Stimulated activated CD4-positive, alpha-beta T cell treated with anti-CD3 and anti-CD28 coated beads, Interleukin-2, amount 100 ng/mL, for 48 hours (primary cell): ENCODE data around the gene CFAP57.
A peak's percentile ranks its signal among the peaks of the same experiment; 100 is the strongest.

Experiments
- DNase-seq, 2 donors: peaks; one replicate each; pipeline ENCODE4 v3.0.0-alpha.2; 2020

Gene CFAP57

GRCh38 chr1:43256675-43257570 is 84.8 kb downstream of the CFAP57 start:
- DNase-seq: no peak

GRCh38 chr1:43258370-43258769 is 86.2 kb downstream of the CFAP57 start:
- no peak for DNase-seq

GRCh38 chr1:43265431-43265830 is 93.3 kb downstream of the CFAP57 start:
- DNase-seq: no peak

- DNase-seq: no peak
Measured at GRCh38 chr1:43266881-43267280, 94.8 kb downstream of the CFAP57 start.

- no peak for DNase-seq
Measured at GRCh38 chr1:43267291-43267805, 95.2 kb downstream of the CFAP57 start.

- DNase-seq: no peak
Measured at GRCh38 chr1:43267818-43268425, 95.8 kb downstream of the CFAP57 start.

GRCh38 chr1:43269627-43270375 is 97.7 kb downstream of the CFAP57 start, which contains the start of gene TMEM125:
TMEM125 (plus strand) TSS chr1:43269983; CDS start chr1:43272723, 2,740 bp downstream.
- DNase-seq: no peak

GRCh38 chr1:43270421-43271095 is 98.4 kb downstream of the CFAP57 start:
- DNase-seq: no peak

- DNase-seq: no peak
Measured at GRCh38 chr1:43271186-43272118, 99.3 kb downstream of the CFAP57 start.

- no peak for DNase-seq
Measured at GRCh38 chr1:43272161-43272560, 100.0 kb downstream of the CFAP57 start.

GRCh38 chr1:43272576-43273571 is 100.7 kb downstream of the CFAP57 start:
- DNase-seq: no peak

- DNase-seq: no peak
Measured at GRCh38 chr1:43273708-43274107, 101.6 kb downstream of the CFAP57 start.

GRCh38 chr1:43274125-43274803 is 102.1 kb downstream of the CFAP57 start:
- DNase-seq: peak; percentile 12 to 19

GRCh38 chr1:43274804-43275180 is 102.7 kb downstream of the CFAP57 start:
- DNase-seq: no peak

GRCh38 chr1:43275826-43276620 is 103.9 kb downstream of the CFAP57 start:
- no peak for DNase-seq

- no peak for DNase-seq
Measured at GRCh38 chr1:43276673-43277072, 104.5 kb downstream of the CFAP57 start.

- no peak for DNase-seq
Measured at GRCh38 chr1:43277116-43277876, 105.2 kb downstream of the CFAP57 start.

GRCh38 chr1:43279161-43279560 is 107.0 kb downstream of the CFAP57 start:
- DNase-seq: no peak
